ENCODE measurements around the gene RPP40.
"Not testable (repeated sequence)": the region's sequence is repeated elsewhere in the genome, so short reads cannot be mapped to it uniquely, and the experiment has no call there.

Gene RPP40, protein sequence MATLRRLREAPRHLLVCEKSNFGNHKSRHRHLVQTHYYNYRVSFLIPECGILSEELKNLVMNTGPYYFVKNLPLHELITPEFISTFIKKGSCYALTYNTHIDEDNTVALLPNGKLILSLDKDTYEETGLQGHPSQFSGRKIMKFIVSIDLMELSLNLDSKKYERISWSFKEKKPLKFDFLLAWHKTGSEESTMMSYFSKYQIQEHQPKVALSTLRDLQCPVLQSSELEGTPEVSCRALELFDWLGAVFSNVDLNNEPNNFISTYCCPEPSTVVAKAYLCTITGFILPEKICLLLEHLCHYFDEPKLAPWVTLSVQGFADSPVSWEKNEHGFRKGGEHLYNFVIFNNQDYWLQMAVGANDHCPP

DNA sequence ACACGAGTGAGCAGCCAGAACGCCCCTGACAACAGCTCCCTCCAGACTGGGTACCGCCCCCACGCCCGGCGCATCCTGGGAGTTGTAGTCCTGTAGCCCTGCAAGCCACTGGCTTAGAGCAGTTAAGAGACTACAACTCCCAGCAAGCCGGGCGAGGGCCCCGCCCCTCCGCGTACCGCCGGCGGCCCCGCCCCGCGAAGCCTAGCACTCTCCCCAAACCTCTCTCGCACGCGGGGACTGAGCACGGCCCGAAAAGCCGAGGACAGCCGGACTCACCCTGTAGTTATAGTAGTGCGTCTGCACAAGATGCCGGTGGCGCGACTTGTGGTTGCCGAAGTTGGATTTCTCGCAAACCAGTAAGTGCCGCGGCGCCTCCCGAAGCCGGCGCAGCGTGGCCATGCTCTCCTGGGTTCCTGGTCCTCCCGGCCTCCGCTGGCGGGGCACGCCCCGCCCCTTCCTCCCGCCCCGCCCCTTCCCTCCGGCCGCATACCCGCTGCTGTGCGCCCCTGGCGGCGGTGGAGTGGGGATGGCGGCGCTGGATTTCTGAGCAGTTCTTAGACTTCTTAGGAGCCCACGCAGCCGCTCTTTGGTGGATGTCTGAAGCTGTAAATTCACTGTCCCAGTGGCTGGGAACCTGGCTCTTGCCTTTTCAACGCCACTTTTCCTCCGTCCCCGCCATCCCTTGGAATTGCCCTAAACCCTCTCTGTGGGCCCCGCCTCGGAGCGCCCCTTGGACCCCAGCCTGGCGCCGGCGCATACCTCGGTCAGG lies at the start of gene RPP40:
TSS of gene RPP40 (minus strand) at position 434 of the 769 bp plus-strand sequence. CDS start at position 399, 35 bp downstream.
- DNase-seq (ENCODE audit: low spot score) = peak; percentile 93

DNA sequence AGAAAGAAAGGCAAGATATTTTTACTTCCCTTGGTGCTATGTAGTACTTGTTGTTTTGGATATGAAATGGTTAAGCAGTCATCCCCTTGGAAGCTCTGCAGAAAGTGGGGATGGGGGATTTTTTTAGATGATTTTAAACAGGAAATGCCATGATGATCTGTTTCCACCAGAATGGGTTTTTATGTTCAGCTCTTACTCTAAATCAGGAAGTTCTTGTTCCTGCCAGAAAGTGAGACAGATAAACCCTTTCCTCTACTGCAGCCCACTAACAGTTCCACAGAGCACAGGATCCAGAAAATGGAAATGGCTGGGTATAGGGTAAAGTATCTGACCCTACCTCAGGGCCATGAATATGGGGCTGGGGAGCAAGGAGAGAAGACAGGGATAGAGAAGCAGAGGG lies 49.2 kb upstream of the RPP40 start:
- no peak for DNase-seq (ENCODE audit: low spot score)

- DNase-seq (ENCODE audit: low spot score) = no peak
Observed at GRCh38 chr6:5051394-5051793, 47.6 kb upstream of the RPP40 start.

DNA sequence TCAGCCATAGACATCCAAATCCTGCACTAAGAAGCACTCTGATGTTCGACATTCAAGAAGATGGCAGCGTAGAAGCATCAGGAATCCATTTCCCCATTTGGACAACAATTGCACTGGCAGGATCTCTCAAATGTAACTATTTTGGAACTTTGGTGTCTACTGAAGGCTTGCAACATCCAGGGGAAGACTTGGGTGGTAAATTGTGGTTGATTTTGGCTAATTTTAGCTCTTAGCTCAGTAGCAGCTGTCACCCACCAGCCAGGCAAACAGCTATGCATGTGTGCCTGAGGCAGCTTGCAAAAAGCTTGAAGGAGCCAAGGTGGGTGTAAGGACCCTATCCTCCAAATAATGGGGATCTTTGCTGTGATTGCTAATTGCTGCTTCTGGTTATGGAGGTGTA lies 46.2 kb upstream of the RPP40 start:
- DNase-seq (ENCODE audit: low spot score) = no peak

- no peak for DNase-seq (ENCODE audit: low spot score)
Observed at GRCh38 chr6:5046430-5046829, 42.6 kb upstream of the RPP40 start.

DNA sequence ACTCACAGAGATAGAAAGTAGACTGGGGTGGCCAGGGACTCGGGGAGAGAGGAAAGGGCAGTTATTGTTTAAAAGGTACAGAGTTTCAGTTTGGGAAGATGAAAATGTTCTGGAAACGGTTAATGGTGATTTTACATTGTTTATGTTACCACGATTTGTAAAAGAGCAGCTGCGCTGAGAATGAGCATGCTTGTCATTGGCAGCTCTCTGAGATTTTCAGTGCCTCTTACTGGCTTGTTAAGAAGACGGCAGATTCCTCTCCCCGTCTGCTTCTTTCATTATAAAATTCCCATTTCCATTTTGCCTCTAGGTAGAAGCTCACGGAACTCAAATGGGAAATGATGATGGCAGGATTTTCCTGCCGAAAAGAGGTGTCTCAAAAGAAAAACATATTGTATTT lies 41.6 kb upstream of the RPP40 start:
- no peak for DNase-seq (ENCODE audit: low spot score)

DNA sequence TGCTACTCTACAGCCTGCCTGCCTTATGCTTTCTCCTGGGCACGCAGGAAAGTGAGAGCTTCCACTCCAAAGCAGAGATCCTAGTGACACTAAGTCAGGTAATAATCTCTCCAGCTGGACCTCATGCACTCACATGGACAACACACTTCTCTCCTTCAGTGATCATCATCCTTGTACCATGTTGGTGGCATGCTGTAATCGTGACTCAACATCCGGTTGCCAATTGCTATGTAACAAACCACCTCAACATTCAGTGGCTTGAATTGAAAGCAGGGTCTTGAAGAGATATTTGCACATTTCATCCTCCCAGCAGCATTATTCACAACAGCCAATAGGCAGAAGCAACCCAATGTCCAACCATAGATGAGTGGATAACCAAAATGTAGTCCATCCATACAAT lies 41.0 kb upstream of the RPP40 start:
- DNase-seq (ENCODE audit: low spot score) = no peak

DNA sequence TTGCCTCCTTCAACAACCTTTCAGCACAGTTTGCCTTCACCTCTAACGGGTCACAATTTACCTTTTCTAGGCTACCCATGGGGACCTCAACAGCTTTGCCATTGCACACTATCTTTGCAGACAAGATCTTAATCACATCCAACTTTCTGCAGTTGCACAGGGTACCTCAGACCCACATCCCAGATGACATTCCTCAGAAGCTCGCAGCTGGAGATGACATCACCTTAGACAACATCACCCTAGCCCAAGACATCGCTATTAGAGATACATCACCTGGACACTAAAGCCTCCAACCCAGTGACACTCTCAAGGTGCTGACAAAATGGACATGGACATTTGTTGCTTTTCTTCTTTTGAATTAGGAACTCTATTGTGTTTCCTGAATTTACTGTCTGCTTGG lies 38.6 kb upstream of the RPP40 start:
- DNase-seq (ENCODE audit: low spot score) = no peak

DNA sequence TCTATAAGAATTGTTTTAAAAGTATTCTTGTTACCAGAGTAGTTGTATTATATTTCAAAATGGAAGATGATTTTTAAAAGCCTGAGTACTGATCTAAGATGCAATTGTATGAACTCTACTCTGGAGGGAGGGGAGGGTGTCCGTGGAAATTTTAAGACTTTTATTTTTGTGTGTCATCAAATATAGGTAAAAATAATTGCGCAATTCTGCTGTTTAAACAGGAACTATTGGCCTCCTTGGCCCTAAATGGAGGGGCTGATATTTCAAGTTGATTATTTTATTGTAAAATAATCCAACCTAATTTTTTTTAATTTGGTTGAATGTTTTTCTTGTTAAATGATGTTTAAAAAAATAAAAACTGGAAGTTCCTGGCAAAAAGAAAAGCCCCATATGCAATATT lies 38.1 kb upstream of the RPP40 start:
- DNase-seq (ENCODE audit: low spot score) = no peak

DNA sequence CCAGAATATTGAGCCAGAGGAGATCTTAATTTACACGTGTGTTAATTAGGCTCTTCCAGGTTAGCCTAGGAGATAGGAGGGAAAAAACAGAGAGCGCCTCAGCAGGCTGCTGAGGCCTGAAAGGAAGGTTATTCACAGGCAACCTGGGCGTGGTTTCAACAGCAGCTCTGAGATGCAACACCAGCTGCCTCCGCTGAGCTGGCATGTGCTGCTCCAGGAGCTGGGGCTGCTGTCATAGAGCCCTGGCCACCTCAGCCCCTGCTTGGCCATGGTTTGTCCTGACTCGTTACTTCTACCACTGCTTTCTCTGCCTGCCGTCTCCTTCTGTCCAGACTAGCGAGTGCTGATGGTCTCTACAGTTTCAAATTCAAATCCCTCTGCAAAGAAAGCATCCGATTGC lies 32.4 kb upstream of the RPP40 start:
- DNase-seq (ENCODE audit: low spot score) = no peak

DNA sequence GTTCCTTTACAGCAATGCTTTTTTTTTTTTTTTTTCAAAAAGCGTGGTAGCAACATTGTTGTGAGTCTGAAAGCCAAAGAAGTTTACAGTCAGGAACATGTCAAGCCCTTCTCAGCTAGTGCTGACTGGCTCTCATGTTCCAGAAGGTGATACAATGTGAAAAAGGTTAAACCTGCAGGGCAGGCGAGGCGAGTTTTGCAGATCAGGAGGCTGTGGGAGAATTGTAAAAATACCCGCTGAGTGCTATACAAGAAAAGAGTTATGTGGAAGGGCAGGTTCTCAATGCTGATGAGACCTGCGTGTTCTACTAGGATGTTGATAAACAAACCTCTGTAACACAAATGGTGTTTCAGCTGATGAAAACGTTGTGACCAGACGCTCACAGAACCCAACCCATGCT lies 30.9 kb upstream of the RPP40 start:
- DNase-seq (ENCODE audit: low spot score) = no peak

DNA sequence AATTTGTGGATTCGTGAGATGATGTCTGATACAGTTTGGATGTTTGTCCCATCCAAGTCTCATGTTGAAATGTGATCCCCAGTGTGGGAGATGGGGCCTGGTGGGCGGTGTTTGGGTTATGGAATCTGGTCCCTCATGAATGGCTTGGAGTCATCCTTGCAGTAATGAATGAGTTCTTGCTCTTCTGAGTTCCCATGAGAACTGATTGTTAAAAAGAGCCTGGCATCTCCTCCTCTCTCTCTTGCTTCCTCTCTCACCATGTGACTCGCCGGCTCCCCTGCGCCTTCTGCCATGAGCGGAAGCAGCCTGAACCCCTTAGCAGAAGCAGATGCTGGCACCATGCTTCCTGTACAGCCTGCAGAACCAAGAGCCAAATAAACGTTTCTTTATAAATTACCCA lies 30.5 kb upstream of the RPP40 start:
- DNase-seq (ENCODE audit: low spot score) = no peak

DNA sequence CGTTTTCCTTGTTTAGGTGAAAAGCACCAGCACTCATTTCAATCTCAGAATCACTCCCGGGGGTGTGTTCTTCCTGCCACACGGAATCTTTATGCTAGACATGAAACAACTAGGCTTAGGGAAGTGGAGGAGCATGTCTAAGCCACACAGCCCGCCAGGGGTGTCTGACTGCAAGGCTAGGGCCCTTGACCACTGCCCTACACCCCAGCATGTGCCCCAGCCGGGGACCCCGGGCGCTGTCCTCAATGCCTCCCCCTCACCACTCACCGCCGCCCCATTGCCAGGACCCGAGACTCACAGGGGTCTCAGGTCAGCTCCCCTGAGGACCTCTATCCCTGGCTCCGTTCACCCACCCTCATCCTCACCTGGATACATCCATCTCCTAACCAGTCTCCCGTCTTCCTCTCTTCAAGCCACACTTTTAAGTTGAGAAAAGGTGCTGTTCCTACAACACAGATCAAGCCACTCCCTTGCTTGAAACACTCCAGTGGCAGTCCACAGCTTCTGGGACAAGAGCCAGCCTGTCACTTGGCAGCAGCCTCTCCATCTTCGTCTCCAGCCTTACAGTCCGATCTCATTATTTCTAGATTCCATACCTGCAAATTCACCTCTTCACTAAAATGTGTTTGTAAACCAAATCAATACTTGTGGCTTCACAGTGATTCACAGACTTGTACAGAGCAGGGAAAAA lies 29.5 kb upstream of the RPP40 start:
- DNase-seq (ENCODE audit: low spot score) = not testable (repeated sequence)

- DNase-seq (ENCODE audit: low spot score) = peak; percentile 58
Observed at GRCh38 chr6:5032706-5033105, 28.9 kb upstream of the RPP40 start.

DNA sequence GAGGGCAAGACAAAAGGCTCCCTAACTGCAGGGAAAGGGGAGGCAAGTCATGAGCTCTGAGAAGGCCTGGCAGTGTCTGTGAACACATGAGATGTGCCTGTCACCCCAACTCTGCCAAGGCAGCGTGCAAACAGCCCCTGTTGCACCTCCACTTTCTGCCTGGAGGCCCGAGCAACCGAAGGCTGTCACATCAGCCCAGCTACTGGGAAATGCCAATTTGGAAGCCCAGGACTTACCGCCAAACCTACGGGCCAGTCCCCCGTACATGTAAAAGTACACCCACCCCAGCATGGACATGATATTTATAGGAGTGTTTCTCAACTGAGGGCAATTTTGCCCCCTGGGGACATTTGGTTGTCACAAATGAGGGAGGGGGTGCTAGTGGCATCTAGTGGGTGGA lies 27.3 kb upstream of the RPP40 start:
- no peak for DNase-seq (ENCODE audit: low spot score)

GRCh38 chr6:5030596-5031136 lies 26.8 kb upstream of the RPP40 start:
- DNase-seq (ENCODE audit: low spot score) = peak; percentile 84

- no peak for DNase-seq (ENCODE audit: low spot score)
Observed at GRCh38 chr6:5029609-5030008, 25.8 kb upstream of the RPP40 start.

GRCh38 chr6:5028921-5029320 lies 25.1 kb upstream of the RPP40 start:
- DNase-seq (ENCODE audit: low spot score) = no peak

DNA sequence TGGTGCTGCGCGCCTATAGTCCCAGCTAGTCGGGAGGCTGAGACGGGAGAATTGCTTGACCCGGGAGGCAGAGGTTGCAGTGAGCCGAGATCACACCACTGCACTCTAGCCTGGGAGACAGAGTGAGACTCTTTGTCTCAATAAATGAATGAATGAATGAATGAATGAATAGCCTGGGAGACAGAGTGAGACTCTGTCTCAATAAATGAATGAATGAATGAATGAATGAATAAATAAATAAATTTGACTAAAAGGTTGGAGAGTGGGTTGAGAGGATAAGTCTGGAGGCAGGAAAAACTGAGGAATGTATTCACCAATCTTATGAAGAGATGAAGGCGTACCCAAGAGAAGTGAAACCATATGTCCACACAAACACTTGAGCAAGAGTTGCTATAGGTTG lies 24.5 kb upstream of the RPP40 start:
- no peak for DNase-seq (ENCODE audit: low spot score)

- DNase-seq (ENCODE audit: low spot score) = peak; percentile 84
Observed at GRCh38 chr6:5025911-5026819, 22.3 kb upstream of the RPP40 start.

DNA sequence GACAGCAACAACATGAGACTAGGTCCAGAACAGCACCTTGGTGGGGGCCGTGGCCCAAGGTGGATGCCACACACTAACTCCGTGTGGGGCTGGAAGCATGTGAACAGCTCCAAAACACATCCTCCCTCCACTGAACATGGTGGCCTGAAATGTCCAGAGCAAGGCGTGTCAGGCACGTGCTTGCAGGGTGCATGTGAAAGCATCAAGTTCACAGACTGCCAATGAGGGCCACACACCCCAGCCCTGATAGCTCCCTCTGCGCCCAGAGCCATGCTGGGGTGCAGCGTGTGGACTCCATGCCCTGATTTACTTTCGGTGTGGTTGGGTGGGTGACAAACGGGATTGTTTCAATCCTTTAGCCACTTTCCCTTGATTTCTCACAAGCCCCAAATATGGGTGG lies 20.1 kb upstream of the RPP40 start:
- no peak for DNase-seq (ENCODE audit: low spot score)

GRCh38 chr6:5020142-5020541 lies 16.3 kb upstream of the RPP40 start:
- DNase-seq (ENCODE audit: low spot score) = no peak

Data from hepatic stellate cell (primary cell).